ENCODE results near the gene LRRC41.

GRCh38 chr1:46341222-46342083, 38.0 kb upstream of the LRRC41 start:
- TF ChIP-seq CTCF (IDR thresholded peaks at IDR 0.05) (no peak), EZH2 (IDR thresholded peaks at IDR 0.05; ENCODE audit: borderline replicate concordance, insufficient read depth, low read depth, low read length, poor library complexity, severe bottlenecking) (no peak)

Measured in B cell (primary cell).